ENCODE data around the gene DDX42.

GRCh38 chr17:63775420-63775819 lies 1.4 kb downstream of the DDX42 start:
- no peak for TF ChIP-seq CTCF (IDR thresholded peaks at IDR 0.05)
- no peak for TF ChIP-seq POLR2AphosphoS5 (IDR thresholded peaks at IDR 0.05)
- TF ChIP-seq POLR2A (IDR thresholded peaks at IDR 0.05), result no peak
- no peak for TF ChIP-seq EP300 (IDR thresholded peaks at IDR 0.05)

Data from upper lobe of left lung (tissue), 4 donors.